NCI-H187 treated with DMSO at 0.1 percent for 48 hours (cell line): Measurements from ENCODE around the gene SLC4A1AP.
A peak's percentile ranks its signal among the peaks of the same experiment; 100 is the strongest.
"Not testable (repeated sequence)": the region's sequence is repeated elsewhere in the genome, so short reads cannot be mapped to it uniquely, and the experiment has no call there.

ENCODE experiments used
- DNase-seq: peaks from one replicate; lab custom pipeline; 2025; lab: John Stamatoyannopoulos, UW

Gene SLC4A1AP, protein sequence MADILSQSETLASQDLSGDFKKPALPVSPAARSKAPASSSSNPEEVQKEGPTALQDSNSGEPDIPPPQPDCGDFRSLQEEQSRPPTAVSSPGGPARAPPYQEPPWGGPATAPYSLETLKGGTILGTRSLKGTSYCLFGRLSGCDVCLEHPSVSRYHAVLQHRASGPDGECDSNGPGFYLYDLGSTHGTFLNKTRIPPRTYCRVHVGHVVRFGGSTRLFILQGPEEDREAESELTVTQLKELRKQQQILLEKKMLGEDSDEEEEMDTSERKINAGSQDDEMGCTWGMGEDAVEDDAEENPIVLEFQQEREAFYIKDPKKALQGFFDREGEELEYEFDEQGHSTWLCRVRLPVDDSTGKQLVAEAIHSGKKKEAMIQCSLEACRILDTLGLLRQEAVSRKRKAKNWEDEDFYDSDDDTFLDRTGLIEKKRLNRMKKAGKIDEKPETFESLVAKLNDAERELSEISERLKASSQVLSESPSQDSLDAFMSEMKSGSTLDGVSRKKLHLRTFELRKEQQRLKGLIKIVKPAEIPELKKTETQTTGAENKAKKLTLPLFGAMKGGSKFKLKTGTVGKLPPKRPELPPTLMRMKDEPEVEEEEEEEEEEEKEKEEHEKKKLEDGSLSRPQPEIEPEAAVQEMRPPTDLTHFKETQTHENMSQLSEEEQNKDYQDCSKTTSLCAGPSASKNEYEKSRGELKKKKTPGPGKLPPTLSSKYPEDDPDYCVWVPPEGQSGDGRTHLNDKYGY

DNA sequence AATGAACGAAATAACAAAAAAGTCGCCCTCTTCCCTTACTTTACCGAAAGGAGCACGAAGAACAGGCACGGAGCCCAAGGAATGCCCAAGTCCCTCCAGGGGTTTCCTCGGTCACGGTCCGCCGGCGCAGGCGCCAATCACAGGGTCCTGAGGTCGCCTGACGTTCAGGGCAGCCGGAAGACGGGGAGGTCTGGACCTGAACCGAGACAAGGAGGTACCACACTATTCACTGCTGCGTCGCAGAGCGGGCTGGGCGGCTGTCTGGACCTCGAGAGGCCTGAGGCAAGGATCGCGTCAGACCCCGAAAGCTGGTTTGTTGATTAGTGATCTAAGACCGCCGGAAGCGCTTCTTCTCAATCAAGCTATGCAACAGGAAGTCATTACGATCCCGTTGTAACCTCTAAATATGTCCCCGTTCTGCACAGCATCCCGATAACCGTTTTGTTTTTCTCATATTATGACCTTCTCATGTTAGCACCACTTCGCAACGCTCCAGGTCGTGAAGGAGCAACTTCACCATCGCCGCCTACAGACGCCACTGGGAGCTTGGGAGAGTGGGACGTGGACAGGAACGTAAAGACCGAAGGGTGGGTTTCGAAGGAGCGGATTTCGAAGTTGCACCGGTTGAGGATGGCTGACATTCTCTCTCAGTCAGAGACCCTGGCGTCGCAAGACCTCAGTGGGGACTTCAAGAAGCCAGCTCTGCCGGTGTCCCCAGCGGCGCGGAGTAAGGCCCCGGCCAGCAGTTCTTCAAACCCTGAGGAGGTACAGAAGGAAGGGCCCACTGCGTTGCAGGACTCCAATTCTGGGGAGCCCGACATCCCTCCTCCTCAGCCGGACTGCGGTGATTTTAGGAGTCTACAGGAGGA lies at the start of gene SLC4A1AP, which contains the start of gene SUPT7L:
Gene SLC4A1AP, plus strand, starts transcription at position 605 of the 869 bp plus-strand sequence. Its CDS starts 26 bp downstream, at position 631.
Gene SUPT7L, minus strand, starts transcription at position 330 of the 869 bp plus-strand sequence. CDS start 1,422 bp downstream, outside the sequence.
- peak; percentile 55 for DNase-seq

DNA sequence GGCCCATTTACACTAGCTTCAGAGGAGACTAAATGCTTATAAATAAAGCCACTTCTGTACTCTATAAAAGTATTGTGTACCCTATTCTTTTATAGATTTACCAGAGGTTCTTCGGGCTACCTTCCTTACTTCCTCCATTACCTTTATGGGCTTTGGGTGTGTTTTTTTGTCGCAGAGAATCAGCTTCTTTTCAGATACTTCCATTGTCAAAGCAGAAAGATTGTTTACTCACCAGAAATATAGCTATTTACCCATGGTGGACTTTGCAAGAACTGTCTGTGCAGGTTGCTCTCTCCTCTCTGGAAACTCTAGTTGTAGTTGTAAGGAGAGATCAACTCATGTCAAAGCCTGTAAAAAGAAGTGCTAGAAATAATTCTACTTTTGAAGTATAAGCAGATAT lies 49.7 kb upstream of the SLC4A1AP start:
- DNase-seq, result no peak

DNA sequence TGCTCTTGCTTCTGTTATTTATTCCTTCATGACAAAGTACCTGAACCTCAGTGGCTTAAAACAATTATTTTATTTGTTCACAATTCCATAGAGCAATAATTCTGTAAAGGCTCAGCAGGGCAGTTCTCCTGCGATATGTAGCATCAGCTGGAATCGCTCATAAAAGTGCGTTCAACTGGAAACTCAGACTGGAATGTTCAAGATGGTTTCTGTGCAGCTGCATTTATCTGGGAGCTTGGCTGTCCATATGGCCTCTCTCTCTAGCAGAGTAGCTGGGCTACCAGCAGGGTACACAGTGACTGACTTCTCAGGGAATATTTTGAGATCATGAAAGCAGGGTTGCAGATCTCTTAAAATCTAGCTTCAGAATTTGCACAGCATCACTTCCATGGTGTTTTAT lies 48.4 kb upstream of the SLC4A1AP start:
- DNase-seq, result no peak

DNA sequence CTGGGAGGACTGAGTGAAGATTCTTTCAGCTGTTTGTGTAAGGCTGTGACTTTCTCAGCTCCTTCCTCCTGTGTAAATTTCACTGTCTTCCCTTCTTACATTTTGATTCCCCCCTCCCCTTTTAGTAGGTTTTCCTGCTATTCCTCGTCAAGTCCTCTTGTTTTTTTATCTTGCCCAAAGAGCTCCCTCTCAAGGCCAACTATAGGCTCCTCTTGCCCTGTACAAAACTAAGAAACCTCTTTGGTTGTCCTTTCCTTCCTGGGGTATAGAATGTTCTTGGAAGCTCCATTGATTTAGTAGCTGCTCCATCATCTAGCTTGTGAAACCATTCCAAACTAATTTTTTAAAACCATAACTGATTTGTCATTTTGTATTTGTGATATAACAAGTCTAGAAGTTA lies 42.2 kb upstream of the SLC4A1AP start:
- DNase-seq, result no peak

DNA sequence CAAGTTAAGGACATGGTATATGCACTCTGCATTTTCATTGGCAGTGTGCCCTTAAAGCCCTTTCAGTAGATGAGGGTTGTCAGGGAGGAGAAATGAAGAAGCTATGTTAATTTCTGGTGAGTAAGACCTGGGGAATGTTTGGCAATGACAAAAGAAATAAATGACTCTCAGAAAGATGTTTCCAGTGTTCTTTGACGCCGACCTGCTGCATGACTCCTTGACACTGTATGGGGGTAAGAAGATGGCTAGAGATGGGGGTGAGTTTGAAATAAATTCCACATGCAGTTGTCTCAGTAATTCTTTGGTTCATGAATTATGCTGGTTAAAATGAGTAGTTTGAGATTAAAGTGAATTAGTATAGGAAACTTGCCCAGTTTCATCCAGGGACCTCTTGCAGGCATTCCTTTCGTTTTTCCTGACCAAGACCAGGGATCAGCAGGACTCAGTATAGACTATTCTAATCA lies 40.7 kb upstream of the SLC4A1AP start:
- no peak for DNase-seq

DNA sequence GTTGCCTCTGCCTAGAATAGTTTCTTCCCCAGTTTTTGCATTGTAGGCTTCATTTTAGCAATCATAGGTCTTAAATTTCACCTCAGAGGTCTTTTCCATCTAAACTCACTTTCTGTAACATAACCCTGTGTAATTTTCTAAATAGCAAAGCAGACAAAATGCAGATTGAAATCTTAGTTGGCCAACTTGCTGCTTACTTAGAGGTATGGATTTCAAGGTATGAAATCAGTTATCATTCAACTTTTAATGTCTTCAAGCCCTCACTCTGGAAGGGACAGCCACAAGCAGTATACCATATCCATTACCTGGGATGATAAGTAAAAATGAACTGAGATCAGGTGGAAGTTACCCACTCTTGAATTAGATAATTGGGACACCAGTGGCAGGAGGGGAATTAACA lies 38.7 kb upstream of the SLC4A1AP start:
- no peak for DNase-seq

DNA sequence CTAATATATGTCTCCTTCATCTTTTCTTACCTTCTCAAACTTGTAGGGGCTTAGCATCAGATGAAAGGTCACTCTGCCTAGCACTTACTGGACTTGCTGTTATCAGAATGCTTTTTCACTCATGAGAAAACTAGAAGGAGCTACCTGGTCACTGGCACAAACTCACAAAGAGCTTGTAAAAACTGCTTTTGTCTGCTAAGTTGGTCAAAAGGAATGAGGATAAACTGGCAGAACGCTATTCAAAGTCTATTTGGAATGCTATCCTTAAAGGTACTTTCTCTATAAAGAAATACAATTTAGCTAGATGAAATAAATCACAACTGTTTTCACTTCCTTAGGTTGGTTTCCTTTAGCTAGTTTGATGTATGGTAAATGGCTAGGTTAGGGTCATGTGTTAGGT lies 37.4 kb upstream of the SLC4A1AP start:
- DNase-seq, result not testable (repeated sequence)

DNA sequence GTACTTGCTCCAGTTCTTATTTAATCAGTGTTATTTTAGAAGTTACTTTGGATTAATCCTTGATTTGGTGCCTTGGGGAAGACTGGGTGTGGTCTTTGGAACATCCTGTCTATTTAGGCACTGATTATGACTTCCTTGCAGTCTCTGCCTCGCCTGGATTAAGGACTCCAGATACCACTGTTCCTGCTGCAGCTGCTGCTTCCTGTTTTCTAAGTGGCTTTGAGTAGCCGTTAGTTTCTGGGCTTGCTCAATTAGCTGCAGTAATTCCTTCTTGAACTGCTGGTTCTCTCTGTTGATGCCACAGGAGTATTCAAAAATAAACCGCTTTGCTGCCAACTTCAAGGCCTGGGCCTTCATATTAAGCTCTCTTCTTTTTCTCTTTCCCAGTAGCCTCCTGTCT lies 36.8 kb upstream of the SLC4A1AP start:
- DNase-seq, result not testable (repeated sequence)

DNA sequence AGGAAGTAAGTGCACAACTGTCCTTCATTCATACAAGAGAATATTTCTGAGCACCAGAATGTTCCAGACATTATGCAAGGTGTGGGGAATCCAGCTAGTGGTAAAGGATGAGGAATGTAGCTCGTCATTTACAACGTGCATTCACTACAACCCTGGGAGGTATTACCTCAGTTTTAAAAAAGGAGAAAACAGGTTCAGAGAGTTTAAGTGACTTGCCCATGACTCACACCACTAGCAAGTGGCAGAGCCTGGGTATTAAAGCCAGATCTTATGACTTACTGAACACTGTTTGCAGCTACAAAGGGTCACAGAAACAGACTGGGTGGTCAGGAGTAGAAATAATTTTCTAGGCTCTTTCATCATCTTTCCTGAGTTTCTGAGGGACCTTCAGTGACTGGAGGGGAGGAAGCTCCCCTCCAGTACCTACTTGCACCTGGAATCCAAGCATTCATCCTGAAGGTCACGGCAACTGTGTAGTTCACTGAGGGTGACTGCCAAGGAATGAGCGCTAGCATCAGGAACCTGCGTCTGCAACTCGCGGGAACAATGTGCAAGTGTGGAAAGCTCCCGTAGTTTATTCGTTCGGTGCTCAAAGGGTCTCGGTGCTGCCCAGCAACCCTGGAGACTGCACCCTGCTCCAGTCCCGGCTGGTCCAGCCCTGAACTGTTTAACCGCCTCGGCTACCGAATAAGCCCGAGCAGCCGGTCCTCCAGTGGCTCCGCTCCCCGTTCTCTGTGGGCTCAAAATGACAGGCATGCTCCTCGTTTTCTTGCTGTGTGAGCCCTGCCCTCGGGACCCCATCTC lies 35.5 kb upstream of the SLC4A1AP start:
- DNase-seq, result no peak

DNA sequence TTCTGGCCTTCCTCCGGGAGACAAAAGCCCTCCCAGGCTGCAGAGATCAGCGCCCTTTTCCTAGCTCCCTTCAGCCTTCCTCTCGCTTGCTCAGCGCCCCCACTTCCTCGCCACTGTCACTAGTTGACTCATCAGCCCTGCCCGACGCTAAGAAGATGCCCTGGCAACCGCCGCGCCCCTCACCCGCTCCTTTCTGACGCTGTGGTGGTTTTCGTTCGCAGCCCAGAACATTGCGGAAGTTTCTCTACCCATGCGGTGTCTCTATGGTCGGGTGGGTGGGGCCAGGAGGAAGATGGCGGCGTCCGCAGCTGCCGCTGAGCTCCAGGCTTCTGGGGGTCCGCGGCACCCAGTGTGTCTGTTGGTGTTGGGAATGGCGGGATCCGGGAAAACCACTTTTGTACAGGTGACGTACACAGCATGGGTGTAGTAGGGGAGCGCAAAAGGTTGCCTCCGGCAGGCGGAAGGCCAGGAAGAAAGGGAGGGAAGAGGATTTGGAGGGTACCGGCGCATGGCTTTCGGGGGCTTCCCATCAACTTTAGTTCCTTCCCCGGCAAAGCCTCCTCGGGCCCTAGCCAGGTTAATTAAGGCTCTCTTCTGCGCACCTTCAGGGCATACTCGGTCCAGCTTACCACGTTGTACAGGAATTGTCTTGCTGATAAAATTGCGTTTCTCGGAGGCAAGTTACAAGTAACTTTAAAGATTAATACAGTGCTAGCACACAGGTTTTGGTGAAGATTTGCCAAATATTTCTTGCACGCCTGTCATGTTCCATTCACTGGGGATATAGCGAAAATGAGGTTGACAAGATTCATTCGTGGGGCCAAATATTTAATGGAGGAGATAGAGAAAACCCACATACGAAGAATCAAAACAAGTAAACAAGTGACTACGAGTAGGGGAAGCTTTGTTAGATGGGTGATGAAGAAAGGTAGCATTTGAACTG lies 34.7 kb upstream of the SLC4A1AP start, which contains the start of the genes CCDC121 and GPN1:
Gene CCDC121, minus strand, starts transcription at position 246 of the 943 bp plus-strand sequence. CDS start 1,213 bp downstream, outside the sequence.
Gene GPN1, plus strand, starts transcription at position 284 of the 943 bp plus-strand sequence. Its CDS starts 9 bp downstream, at position 293.
- peak; percentile 70 for DNase-seq

DNA sequence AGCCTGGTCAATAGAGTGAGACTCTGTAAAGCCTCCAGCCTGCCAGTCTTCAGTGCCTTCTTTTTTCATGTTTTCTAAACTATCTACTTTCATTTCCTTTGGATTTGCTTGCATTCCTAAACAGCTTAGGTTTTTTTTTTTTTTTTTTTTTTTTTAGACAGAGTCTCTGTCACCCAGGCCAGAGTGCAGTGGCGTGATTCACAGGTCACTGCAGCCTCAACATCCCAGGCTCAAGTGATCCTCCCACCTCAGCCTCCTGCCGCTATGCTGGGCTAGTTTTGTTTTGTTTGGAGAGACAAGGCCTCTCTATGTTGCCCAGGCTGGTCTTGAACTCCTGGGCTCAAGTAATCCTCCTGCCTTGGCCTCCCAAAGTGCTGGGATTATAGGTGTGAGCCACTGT lies 33.4 kb upstream of the SLC4A1AP start:
- DNase-seq, result not testable (repeated sequence)

DNA sequence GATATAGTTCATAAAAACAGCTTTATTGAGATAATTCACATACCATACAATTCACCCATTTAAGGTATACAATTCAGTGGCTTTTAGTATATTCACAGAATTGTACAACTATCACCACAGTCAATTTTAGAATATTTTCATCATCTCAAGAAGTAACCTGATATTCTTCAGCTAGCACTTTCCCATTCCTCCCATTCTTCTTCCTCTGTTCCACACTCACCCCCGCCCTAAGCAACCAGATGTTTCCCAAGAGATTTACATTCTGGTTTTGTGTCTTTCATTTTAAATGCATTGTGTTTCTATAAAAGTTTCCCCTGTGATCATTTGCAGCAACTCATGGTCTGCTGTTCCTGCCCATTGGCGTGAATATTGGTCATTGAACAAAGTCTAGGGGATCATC lies 29.4 kb upstream of the SLC4A1AP start:
- DNase-seq, result no peak

DNA sequence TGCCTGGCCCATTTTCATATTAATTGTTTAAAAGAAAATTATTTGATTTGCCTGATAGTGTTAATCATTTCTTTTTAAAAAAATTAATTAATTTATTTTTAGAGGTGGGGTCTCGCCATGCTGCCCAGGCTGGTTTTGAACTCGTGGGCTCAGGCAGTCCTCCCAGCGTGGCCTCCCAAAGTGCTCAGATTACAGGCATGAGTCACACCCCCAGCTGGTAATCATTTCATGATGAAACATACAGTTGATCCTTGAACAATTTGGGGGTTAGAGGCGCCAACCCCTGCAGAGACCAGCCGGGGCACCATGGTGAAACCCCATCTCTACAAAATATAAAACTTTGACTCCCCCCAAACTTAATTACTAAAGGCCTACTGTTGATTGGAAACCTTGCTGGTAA lies 26.9 kb upstream of the SLC4A1AP start:
- no peak for DNase-seq

DNA sequence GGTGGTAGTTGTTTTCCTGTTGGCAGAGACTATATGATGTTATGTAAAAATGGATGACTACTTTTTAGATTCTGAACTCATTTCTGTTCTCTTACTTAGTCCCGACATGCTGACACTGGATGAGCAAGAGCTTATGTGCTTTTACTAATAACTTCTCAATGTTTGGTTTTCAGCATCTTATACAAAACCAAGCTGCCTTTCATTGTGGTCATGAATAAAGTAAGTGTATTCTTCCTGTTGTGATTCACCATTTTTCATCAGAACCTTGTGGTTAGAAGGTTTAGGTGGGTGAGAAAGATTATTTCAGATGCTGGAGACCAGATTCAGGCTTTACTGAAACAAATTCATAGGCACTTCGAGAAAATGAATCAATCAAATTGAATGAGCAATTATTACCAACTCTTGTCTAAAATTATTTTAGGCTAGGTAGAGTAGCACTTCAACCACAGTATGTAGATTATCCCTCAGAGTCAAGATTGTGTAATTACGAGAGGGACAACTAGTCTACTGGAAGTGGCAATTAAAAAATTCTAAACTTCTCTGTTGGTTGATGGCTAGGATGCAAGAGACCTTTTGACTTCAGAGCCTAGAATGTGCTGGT lies 25.6 kb upstream of the SLC4A1AP start:
- no peak for DNase-seq

DNA sequence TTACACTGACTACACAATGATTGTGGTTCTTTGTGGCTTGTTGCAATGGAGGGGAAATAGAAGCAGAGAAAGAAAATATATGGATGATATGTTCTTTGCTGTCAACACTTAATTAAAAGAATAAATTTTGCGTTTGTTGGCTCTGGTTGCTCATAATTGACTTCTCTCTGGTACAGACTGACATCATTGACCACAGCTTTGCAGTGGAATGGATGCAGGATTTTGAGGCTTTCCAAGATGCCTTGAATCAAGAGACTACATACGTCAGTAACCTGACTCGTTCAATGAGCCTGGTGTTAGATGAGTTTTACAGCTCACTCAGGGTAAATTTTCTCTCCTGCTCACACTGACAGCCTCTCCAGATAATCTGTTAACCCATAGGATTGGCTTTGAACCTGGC lies 25.0 kb upstream of the SLC4A1AP start:
- no peak for DNase-seq

DNA sequence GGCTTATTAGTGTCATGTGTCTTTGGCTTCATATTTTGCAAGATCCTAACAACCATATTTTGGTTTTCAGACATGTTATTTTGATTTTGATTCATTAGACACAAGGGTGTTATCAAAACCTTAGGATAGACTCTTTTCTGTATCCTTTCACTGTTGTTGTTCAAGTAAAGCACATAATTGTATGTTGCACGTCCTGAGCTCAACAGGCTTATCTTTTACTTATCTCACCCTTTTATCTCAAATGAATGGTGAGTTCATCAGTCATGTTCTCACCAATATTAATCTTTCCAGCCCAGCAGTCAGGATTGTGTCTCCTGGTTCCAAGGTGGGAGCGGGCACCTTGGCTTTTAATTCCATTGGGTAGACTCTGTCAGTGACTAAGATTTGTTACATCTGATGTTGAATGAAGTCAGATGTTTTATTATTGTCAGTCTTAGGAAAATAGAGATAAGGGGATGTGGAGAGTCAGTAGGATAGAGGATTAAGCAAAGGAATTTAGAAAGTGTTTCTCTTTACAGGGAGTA lies 22.9 kb upstream of the SLC4A1AP start:
- DNase-seq, result no peak

DNA sequence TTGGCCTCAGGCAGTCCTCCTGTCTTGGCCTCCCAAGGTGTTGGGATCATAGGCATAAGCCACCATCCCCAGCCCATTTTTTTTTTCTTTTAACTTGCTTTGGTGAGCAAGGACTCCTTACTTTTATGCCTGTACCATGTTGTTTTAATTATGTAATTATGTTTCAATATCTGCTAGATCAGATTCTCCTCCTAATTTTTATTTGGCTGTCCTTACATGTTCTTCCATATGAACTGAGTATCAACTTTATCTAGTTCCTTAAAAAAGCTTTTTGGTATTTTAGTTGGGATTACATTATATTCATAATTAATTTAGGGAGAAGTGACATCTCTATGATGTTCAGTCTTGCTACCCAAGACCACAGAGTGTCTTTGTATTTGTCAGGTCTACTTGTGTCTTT lies 18.5 kb upstream of the SLC4A1AP start:
- no peak for DNase-seq

DNA sequence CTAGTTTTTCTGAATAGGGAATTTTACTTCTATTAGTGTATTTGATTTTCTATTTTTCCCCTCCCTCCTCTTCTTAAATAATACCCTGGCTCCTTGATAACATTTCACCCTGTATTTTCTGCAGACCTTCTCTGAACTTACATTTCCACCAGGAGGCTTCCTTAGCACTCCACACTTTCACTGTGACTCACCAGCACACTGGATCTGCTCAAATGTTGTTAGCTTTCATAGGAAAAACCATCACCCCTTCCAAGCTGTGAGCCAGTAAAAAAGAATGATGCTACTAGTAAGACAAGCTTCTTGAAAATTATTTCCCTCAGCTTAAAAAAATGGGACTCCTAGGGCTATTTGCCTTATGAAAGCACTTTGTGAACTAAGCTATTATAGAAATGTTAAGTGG lies 16.4 kb upstream of the SLC4A1AP start:
- DNase-seq, result no peak

DNA sequence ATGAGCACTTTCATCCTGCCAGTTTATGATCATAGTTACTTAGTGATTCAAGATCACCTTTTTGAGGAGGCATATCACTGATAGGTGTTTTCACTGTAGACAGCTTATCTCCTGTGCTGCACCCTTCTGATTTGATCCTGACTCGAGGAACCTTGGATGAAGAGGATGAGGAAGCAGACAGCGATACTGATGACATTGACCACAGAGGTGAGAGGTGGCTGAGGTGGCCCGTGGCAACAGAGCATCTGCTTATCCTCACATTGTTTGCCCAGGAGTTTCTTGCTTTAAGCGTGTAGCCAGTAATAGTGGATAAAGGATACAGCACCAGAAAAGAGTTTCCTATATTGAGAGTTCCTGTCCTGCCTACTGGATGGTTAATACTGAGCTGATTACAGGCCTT lies 16.0 kb upstream of the SLC4A1AP start:
- no peak for DNase-seq
